Measurements from ENCODE around the gene ADH4. TPM values are rescaled to one million over a fixed set of nuclear protein-coding genes. Genes with fewer than 3 reads are reported as not detected.
A peak's percentile ranks its signal among the peaks of the same experiment; 100 is the strongest.

Gene ADH4
- total RNA-seq, 1 donor from 2014 or later: not detected

DNA sequence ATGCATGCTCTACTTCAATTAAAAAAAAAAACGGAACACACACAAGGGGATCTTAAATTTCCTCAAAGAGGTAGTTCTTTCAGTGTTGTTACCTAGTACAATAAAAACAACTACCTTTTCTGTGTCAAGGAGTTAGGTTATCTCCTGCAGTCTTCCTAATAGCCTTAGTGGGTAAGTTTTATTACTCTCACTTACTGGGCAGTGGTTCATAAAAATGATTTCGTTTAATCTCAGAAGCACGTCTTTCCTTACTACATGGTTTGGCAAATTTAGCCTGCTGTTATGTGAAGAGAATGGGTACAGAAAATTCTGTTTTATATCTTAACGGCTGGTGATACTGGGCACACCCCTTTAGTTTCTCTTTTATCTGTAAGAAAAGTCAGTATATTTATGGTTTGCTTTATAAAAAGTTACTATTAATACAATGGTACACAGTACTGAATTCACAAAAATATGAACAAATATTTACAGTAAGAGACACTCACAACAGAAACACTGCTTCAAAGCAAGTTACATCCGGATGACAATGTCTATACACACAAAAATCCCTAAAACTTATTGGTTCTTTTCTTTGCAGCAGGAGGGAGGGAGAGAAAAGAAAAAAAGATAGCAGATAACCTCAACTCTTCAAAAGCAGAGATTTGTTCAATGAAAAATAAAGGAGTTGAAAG, 64.3 kb downstream of the ADH4 start:
- no peaks in the 10 kb centered on the region for H3K27me3 Mint-ChIP-seq (ENCODE audit: low read depth)
- H3K9me3 Mint-ChIP-seq (ENCODE audit: low read depth): no peaks in the 10 kb centered on the region
- no peak overlapping the region for H3K27ac Mint-ChIP-seq (ENCODE audit: unreplicated experiment)
- peaks cover 5% of the 10 kb centered on the region for H3K4me1 Mint-ChIP-seq (ENCODE audit: low read depth)
- H3K4me3 Mint-ChIP-seq (ENCODE audit: unreplicated experiment): no peak overlapping the region
- DNase-seq (ENCODE audit: low spot score): no peak
- peaks cover 44% of the 10 kb centered on the region for H3K36me3 Mint-ChIP-seq (ENCODE audit: low read depth)
- TF ChIP-seq CTCF (IDR thresholded peaks at IDR 0.05): no peak

- peaks cover 46% of the 10 kb centered on the region for H3K36me3 Mint-ChIP-seq (ENCODE audit: low read depth)
- no peaks in the 10 kb centered on the region for H3K27me3 Mint-ChIP-seq (ENCODE audit: low read depth)
- no peak for DNase-seq (ENCODE audit: low spot score)
- peaks cover 3% of the 10 kb centered on the region for H3K4me1 Mint-ChIP-seq (ENCODE audit: low read depth)
- no peak for TF ChIP-seq CTCF (IDR thresholded peaks at IDR 0.05)
- H3K9me3 Mint-ChIP-seq (ENCODE audit: low read depth): no peaks in the 10 kb centered on the region
- no peak overlapping the region for H3K27ac Mint-ChIP-seq (ENCODE audit: unreplicated experiment)
- H3K4me3 Mint-ChIP-seq (ENCODE audit: unreplicated experiment): no peak overlapping the region
Observed at GRCh38 chr4:99078931-99079624, 65.0 kb downstream of the ADH4 start.

GRCh38 chr4:99078336-99078735, 65.8 kb downstream of the ADH4 start:
- no peak overlapping the region for H3K4me3 Mint-ChIP-seq (ENCODE audit: unreplicated experiment)
- H3K27me3 Mint-ChIP-seq (ENCODE audit: low read depth): no peaks in the 10 kb centered on the region
- H3K4me1 Mint-ChIP-seq (ENCODE audit: low read depth): peaks cover 3% of the 10 kb centered on the region
- no peak for DNase-seq (ENCODE audit: low spot score)
- no peak for TF ChIP-seq CTCF (IDR thresholded peaks at IDR 0.05)
- no peaks in the 10 kb centered on the region for H3K9me3 Mint-ChIP-seq (ENCODE audit: low read depth)
- H3K27ac Mint-ChIP-seq (ENCODE audit: unreplicated experiment): peak overlapping the region; percentile 22
- H3K36me3 Mint-ChIP-seq (ENCODE audit: low read depth): peaks cover 51% of the 10 kb centered on the region

DNA sequence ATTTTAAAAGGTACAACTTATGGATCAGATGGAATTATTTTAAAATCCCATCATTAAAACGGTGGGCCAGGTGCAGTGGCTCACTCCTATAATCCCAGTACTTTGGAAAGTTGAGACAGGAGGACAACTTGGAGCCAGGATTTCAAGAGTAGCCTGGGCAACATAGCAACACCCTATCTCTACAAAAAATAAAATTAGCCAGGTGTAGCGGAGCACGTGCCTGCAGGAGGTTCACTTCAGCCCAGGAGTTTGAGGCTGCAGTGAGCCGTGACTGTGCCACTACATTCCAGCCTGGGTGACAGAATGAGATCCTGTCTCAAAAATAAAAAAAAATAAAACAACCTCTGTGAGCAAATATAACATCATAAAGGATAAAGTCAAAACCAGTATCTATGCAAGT, 66.9 kb downstream of the ADH4 start:
- H3K4me1 Mint-ChIP-seq (ENCODE audit: low read depth): peaks cover 3% of the 10 kb centered on the region
- no peak overlapping the region for H3K27ac Mint-ChIP-seq (ENCODE audit: unreplicated experiment)
- no peak for TF ChIP-seq CTCF (IDR thresholded peaks at IDR 0.05)
- no peak overlapping the region for H3K4me3 Mint-ChIP-seq (ENCODE audit: unreplicated experiment)
- no peaks in the 10 kb centered on the region for H3K9me3 Mint-ChIP-seq (ENCODE audit: low read depth)
- no peaks in the 10 kb centered on the region for H3K27me3 Mint-ChIP-seq (ENCODE audit: low read depth)
- H3K36me3 Mint-ChIP-seq (ENCODE audit: low read depth): peaks cover 57% of the 10 kb centered on the region
- no peak for DNase-seq (ENCODE audit: low spot score)

DNA sequence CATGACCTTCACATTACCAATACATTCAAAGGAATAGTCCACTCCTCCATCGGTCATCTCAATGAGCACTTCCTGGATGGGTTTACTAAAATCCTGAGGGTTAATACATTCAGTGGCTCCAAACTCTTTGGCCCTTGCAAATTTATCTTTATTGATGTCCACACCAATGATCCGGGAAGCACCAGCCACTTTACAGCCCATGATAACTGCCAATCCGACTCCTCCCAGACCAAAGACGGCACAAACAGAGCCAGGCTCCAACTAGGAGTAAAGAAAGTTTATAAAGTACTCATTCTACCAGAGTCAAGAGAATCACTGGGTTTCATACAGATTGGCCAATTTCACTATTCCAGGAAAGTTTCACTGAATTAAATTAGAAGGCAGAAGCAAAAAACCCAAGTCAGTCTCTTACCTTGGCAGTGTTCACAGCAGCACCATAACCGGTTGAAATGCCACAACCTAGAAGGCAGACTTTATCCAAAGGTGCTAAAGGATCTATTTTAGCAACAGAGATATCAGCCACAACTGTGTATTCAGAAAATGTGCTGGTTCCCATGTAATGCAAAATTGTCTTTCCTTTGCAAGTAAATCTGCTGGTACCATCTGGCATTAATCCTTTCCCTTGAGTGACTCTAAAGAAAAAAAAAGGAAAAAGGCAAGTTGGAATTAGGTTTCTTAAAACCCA, 67.7 kb downstream of the ADH4 start:
- Mint-ChIP-seq H3K4me1 (ENCODE audit: low read depth) (no peaks in the 10 kb centered on the region), H3K9me3 (ENCODE audit: low read depth) (no peaks in the 10 kb centered on the region), H3K27me3 (ENCODE audit: low read depth) (no peaks in the 10 kb centered on the region), H3K4me3 (ENCODE audit: unreplicated experiment) (no peak overlapping the region), H3K27ac (ENCODE audit: unreplicated experiment) (no peak overlapping the region), H3K36me3 (ENCODE audit: low read depth) (peaks cover 55% of the 10 kb centered on the region)
- TF ChIP-seq CTCF (IDR thresholded peaks at IDR 0.05): no peak
- DNase-seq (ENCODE audit: low spot score): no peak

Data from chondrocyte (in vitro differentiated cells).